Astrocyte of the cerebellum (primary cell): ENCODE results near the gene DYNC1I2.

ENCODE experiments used
- DNase-seq: peaks from one replicate; pipeline ENCODE4 v3.0.0-alpha.2; 2011; ENCODE audit warnings: low read depth
- H3K4me3 ChIP-seq: 2 replicates; pipeline ENCODE4 v1.5.1; 2011; ENCODE audit warnings: mild to moderate bottlenecking, low read depth, low read length, moderate library complexity
- in situ Hi-C: cut with HindIII; loops from 2 replicates; pipeline ENCODE4 v1.10.0; 2017; ENCODE audit warnings: low sequenced_read_pairs
- TF ChIP-seq, protein P1 (sequence below): IDR thresholded peaks from 2 replicates; pipeline ENCODE4 v1.5.1; 2012; ENCODE audit warnings: low read length, low read depth, moderate library complexity, mild to moderate bottlenecking; ENCODE audit errors: missing control alignments

The DYNC1I2 gene

DNA sequence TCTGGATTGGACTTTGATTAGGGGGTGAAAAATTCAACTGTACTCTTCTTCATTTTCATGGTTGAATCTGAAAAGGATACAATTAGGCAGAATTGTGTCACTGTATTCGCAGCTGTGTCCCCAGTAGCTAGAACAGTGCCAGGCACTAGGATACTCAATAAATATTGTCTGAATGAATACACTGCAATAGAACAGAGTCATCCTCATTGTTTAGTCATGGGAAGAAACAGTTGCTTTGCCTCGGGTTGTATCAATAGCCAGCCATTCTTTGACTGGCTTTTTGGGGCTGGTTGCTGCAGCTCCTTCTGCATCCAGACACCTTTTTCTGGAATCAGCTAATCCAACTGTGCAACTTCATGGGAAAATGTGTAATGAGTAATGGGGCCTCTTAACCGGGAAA is 18.1 kb upstream of the DYNC1I2 start:
- no peak for DNase-seq
- in situ Hi-C loops = no loop called here
- TF ChIP-seq, protein P1, sequence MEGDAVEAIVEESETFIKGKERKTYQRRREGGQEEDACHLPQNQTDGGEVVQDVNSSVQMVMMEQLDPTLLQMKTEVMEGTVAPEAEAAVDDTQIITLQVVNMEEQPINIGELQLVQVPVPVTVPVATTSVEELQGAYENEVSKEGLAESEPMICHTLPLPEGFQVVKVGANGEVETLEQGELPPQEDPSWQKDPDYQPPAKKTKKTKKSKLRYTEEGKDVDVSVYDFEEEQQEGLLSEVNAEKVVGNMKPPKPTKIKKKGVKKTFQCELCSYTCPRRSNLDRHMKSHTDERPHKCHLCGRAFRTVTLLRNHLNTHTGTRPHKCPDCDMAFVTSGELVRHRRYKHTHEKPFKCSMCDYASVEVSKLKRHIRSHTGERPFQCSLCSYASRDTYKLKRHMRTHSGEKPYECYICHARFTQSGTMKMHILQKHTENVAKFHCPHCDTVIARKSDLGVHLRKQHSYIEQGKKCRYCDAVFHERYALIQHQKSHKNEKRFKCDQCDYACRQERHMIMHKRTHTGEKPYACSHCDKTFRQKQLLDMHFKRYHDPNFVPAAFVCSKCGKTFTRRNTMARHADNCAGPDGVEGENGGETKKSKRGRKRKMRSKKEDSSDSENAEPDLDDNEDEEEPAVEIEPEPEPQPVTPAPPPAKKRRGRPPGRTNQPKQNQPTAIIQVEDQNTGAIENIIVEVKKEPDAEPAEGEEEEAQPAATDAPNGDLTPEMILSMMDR = no peak
- H3K4me3 ChIP-seq = no peak overlapping the region

DNA sequence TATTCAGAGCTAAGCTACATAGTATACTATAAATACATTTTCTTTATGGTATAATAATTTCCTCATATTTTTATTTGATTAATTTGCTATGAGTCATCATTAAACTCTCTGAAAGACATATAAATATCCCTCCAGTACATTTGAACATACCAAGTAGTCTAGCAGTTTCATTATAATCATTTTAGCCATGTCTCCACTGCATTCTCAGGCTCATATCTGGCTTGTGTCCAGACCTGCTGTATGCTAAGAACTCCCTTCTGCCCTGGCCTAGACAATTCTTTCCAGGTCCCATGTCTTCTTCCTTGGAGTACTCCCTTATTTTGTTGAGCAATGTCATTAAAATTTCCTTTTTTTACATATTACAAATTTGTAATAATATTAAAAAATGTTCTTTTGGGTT is 16.6 kb upstream of the DYNC1I2 start:
- in situ Hi-C loops = no loop called here
- H3K4me3 ChIP-seq = no peak overlapping the region
- DNase-seq = no peak
- TF ChIP-seq, protein P1 = no peak

DNA sequence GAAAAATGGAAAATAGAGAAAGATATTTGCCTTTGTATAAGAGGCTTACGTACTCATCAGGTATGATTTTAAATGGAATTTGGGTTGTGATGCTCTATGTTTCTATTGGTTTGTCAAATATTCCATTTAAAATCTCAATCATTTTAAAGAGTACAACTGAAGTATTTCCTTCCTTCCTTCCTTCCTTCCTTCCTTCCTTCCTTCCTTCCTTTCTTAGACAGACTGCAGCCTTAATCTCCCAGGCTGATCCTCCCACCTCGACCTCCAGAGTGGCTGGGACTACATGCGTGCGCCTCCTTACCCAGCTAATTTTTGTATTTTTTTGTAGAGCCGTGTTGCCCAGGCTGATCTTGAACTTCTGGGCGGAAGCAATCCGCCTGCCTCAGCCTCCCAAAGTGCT is 15.4 kb upstream of the DYNC1I2 start:
- DNase-seq = no peak
- in situ Hi-C loops = no loop called here
- H3K4me3 ChIP-seq = no peak overlapping the region
- TF ChIP-seq, protein P1 = no peak

DNA sequence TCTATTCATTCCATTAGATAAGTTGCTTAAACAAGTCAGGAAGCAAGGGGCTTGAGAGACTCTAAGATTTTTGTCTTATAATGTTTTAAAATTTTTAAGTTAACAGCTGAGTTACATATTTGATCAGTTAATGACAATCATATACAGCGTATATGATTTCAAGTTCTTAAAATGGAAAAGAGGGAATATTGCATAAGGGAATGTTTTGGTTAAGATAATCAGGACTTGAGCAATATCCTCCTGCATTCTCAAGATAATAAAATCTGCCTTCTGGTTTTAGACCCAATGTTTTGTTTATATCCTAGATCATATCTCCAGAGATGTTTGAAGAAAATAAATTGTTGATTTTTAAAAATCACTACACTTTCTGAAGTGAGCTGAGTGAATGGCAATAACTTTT is 13.4 kb upstream of the DYNC1I2 start:
- DNase-seq = no peak
- TF ChIP-seq, protein P1 = no peak
- in situ Hi-C loops = no loop called here
- no peak overlapping the region for H3K4me3 ChIP-seq

DNA sequence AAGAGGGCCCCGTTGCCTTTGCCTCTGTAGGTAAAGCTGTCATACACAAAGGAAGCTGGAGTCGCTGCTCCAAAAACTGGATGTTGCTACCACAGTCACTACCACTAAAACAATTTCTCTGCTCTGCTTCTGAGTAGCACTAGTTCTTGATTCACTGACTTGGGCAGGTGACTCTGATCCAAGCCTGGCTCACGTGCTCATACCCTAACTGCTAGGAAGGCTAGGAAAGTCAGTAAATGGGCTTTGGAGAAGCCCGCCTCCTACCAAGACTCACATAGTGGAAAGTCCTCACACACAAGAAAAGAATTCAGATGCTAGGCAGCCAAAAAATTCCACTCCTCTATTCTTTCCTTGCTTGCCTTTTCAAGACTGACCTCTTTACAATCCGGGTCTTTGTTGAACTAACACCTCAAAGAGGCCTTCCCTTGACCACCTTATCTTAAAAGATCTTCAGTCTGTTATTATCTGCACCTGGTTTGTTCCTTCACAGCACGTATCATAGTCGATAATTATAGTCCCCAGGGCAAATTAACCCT is 11.4 kb upstream of the DYNC1I2 start:
- in situ Hi-C loops = no loop called here
- DNase-seq = no peak
- H3K4me3 ChIP-seq = no peak overlapping the region
- TF ChIP-seq, protein P1 = no peak

DNA sequence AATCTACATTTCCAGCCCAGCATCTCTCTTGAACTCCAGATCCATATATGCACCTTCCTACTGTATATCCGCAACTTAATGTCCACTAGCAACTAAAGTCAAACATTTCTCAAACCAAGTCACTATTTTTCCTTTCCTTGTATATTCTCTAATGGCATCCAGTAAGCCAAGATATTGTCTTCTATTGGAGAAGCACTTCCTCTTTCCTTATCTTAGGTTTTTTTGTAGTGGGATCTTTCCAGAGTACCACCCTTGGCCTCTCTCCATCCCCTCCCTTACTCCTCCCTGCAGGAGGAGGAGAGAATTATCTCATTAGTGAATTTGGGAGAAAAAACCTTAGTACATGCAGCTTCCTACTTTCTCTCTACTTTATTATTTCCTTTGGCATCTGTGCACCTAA is 8.7 kb upstream of the DYNC1I2 start:
- in situ Hi-C loops = no loop called here
- DNase-seq = no peak
- TF ChIP-seq, protein P1 = no peak
- H3K4me3 ChIP-seq = no peak overlapping the region

DNA sequence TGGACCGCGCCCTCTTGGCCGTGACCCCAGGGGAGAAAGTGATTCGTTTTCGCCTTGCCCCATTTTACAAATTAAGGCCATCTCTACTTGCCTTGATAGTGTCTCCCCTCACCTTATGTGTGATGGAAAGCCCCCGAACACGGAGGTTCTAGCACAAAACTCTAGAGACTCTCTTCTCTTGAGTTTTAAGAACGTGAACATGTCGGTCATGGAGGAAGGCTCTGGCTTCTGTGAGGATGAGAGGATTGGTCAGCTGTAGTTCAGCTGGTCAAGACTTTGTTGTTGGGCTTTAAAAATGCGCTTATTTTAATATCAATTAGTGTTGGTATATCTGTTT is 828 bp downstream of the DYNC1I2 start:
- TF ChIP-seq, protein P1 = no peak
- DNase-seq = no peak
- in situ Hi-C loops = no loop called here
- peak overlapping the region; percentile 80 for H3K4me3 ChIP-seq
